CD1c-positive myeloid dendritic cell (primary cell): ENCODE data around the gene PHACTR1.
"Not testable (repeated sequence)": the region's sequence is repeated elsewhere in the genome, so short reads cannot be mapped to it uniquely, and the experiment has no call there.

Source experiments
- DNase-seq: peaks from one replicate; pipeline ENCODE4 v3.0.0-alpha.2; 2016; ENCODE audit errors: extremely low spot score

PHACTR1 gene

DNA sequence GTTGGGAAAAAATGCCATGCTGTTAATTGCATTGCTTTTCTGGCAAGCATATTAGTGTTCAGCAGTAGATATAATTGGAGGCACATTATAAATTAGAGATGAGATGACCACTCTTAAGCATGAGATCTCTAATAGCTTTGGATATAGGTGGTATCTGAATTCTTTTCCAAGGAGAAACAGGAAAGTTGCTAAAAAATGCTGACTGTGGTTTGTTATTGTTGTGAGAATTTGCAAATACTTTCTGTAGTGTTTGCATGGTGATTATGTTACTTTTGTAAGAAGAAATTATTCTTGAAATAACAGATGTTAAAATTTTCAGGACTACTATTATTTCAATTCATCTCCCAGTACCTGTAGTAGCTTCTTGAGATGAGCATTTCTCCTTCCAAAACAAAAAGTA, 386.6 kb downstream of the PHACTR1 start:
- DNase-seq = no peak

DNA sequence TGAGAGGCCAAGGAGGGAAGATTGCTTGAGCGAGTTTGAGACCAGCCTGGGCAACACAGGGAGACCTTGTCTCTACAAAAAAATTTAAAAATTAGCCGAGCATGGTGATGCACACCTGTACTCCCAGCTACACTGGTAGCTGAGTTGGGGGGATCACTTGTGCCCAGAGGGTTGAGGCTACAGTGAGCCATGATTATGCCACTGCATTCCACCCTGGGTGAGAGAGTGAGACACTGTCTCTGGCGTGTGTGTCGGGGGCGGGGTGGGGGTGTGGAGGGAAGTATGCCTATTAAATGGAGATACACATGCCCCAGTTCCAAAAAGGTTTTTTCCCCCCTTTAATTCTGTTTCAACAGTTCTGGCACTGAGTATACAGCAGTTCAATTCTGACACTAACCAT, 388.6 kb downstream of the PHACTR1 start:
- DNase-seq = no peak

DNA sequence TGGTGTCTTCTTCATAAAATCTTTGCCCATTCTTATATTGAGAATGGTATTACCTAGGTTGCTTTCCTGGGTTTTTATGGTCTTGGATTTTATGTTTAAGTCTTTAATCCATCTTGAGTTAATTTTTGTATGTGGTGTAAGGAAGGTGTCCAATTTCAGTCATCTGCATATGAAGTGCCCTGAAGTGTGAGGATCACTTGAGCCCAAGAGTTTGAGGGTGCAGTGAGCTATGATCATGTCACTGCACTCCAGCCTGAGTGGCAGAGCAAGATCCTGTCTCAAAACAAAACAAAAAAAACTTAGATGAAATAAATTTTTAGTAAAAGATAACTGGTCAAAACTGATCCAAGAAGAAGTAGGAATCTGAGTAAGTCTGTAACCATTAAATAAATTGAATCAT, 396.4 kb downstream of the PHACTR1 start:
- no peak for DNase-seq

DNA sequence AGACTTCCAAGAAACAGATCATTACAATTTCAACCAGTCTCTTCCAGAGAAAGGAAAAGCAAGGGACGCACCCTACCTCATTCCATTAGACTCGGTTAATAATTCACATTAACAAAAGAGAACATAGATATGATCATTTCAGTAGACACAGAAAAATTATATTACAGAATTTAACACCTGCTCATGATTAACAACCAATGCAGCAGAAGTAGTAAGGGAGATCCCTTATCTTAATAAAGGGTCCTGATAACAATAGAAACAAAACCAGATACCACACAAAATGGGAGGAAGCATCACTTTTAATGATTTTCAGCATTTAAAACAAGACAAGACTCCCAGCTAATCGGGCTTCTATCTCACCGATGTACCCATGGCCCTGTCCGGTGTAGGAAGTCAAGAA, 396.8 kb downstream of the PHACTR1 start:
- no peak for DNase-seq

DNA sequence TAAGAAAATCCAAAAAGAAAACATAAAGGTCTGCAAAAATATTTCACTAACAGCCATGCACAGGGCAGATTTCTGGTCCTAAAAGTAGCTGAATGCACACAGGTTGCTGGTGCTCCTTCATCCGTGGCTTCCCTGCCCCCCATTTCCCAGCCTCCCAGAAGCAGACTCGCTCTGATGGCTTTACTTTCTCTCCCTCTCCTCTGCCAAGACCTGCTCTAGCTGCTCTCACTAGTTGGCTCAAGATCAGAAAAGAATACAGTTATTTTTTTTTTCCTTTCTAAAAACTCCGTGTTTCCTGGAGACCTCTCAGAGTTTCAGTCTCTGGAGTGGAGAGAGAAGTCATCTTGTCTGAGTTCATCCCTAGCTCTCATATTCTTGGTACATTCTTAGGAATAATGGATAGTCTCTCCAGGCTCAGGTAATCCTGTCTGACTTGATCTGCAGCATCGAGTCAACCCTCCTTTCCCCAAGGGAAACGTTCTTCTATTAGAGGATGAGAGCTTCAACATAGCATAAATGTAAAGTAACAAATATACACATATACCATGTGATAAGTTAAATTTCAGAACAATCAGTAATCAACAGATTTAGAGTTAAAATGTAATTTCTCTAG, 397.5 kb downstream of the PHACTR1 start:
- no peak for DNase-seq

DNA sequence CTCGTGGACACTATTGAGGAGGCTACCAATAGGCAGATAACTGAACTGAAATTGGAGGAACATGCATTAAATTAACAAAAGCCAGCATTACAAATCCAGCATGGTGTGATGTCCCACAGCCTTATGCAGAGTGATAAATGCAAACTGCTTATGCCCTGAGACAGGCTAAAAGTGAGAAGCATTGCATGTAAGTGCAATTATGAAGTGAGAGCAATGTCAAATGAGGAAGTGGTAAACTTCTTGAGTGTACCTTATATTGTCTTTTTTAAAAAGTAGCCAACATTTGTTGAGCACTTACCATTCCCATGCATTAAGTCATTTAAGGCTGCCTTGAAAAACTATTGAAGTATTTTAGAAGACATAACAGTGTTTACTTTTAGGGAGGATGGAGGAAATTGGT, 399.6 kb downstream of the PHACTR1 start:
- peak; percentile 5 for DNase-seq

DNA sequence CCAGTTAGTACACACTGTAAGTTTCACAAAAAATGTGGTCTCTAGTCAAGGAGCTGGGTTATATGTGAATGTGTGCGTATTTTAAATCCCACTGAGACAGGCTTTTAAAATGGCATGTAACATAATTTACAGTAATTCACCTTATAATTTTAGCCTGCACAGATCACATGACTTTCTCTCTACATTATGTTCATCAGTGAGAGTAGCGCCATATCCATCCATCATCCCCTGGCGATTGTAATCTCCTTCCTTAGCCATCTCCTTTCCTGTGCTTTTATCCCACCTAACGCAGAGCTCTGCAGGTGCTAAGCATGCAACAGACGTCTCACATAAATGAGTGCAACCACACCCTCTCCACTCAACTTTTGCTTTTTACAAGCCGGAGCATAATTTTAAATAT, 401.0 kb downstream of the PHACTR1 start:
- DNase-seq = no peak

DNA sequence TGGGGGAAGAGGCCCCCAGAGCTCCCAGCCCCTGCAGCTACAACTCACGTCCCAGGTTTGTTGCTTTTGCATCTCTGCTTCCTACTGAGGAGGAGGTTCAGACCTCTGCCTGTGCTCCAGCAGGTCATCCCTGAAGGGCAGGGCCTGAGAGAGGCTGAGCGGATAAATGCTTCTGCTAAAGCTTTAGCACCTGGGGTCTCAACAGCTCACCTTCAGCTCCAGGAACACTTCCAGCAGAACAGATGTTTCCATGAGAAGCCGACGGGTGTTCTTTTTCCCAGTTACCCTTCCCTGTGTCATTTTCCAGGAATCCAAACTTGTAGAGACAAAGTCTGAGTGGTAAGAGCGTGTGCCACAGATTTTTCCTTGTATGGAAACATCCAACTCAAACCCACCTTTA, 403.0 kb downstream of the PHACTR1 start:
- DNase-seq = no peak

DNA sequence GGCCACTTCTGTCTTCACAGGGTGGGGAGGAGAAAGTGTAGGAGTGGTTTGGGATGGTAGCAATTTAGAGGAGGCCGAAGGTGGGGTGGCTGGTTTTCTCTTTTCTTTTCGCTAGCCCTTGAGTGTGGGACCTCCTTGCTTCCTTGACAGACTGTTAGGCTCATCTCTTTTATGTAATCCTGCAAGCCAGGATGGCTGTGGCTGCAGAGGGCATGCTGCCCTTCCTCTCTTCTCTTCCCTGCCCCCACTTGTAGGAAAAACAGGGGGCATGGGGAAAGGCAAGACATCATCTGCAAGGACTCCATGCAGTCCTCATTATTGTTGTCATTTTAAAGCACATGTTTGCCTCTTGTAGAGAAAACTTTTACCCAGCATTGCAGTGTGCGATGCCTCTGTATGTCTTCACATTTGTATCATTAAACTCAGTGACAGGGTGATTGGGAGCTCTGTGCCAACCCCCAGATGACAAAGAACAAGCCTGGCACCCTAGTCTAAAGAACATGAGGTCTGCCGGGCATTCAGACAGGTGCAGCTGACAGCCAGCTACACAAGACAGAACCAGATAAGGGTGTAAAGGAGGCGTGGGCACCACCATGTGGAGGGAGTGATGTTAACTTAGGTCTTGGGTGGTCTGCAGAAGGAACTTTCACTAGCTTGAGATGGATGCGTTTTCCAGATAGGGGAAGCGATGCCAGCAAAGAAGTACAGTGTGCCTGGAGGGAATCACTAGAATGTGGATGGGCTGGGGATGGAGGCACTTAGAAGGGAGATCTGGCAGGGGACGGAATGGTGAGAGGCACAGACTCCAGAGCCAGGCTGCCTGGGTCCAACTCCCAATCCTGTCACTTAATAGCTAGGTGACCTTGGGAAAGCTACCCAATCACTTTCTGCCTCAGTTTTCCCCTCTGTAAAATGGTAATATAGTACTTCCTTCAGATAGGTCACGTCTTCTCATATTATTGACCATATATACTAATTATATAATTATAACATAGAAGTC, 404.2 kb downstream of the PHACTR1 start:
- no peak for DNase-seq

DNA sequence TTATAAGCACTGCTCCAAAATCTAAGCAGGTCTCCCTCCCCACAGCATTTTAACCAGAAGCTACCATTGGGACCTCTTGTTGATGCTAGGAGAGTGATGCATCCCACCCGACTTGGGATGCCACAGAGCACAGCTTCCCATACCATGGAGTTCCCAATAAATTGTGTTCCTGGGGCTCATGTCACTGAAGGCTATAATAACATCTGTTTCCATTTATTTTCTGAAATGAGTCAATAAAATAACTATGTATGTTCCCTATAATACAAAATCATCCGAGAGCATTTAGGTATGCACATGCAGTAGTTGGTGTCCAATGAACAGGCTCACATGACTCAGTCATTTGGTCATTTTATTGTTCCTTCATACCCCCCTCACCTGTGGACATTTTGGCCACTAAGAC, 407.6 kb downstream of the PHACTR1 start:
- DNase-seq = no peak

DNA sequence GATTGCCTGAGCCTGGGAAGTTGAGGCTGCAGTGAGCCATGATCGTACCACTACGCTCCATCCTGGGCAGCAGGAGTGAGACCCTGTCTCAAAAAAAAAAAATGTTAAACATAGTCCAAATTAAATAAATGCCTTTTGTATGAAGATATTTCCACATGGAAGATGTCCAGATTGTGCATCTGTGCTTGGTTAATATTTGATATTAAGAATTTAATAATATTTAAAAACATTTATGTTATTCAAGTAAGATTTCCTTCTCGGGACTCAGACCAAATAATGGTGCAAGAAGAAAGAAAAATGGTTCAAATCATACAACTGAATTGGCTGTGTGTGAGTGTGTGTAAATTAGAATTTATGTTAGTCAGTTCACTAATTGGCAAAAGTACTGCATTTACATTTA, 409.3 kb downstream of the PHACTR1 start:
- DNase-seq = no peak

DNA sequence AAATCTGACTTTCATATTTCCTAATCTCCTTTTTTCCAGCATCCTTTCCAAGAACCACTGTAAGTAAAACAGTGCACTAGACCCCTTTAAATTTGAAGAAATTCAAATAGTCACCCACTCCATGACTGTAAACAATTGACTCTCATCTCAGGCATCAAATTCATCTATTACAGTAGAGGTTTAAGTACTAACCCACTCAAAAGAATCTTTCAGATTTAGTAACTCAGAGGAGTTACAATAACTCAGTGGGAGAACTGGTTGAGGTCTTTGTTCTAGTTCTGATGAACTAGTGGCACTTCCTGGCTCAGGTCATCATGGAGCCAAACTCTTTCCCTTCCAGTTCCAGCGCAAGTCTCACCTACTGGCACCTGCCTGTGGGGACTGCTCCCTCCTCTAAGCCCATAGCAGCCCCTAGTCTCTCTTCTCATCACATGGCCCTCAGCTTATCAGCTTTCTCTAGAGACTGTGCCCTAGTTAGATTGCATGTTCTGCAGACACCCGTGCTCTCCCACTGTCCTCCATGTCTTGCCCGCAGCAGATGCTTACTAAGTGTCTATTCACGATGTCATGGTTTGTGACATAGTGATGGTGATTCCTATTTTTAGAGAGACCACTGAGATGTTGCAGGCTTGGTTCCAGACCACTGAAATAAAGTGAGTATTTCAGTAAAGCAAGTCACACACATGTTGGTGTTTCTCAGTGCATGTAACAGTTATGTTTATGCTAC, 415.5 kb downstream of the PHACTR1 start:
- DNase-seq = no peak

DNA sequence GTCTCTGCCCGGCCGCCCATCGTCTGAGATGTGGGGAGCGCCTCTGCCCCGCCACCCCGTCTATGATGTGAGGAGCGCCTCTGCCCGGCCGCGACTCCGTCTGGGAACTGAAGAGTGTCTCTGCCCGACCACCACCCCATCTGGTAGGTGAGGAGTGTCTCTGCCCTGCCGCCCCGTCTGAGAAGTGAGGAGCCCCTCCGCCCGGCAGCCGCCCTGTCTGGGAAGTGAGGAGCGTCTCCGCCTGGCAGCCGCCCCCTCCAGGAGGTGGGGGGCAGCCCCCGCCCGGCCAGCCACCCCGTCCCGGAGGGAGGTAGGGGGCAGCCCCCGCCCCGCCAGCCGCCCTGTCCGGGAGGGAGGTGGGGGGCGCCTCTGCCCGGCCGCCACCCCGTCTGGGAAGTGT, 417.3 kb downstream of the PHACTR1 start:
- DNase-seq = not testable (repeated sequence)

DNA sequence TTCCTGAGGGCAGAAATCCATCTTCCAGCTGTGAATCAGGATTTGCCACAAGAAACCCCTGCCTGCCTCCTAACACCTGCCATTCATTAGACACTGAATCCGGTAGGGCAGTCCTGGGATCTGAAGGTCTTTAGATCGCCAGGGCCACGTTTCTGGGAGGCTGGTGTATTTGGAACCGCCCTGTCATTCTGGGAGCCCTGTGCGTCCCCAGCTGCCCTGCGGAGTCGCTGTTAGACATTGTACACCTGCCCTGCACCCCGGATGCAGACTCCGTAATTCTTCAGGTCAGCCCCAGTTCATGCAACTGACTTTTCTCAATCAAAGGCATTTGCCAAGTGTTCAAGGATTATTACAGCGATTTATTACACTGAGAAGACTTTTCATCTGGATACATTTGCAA, 418.6 kb downstream of the PHACTR1 start:
- no peak for DNase-seq

DNA sequence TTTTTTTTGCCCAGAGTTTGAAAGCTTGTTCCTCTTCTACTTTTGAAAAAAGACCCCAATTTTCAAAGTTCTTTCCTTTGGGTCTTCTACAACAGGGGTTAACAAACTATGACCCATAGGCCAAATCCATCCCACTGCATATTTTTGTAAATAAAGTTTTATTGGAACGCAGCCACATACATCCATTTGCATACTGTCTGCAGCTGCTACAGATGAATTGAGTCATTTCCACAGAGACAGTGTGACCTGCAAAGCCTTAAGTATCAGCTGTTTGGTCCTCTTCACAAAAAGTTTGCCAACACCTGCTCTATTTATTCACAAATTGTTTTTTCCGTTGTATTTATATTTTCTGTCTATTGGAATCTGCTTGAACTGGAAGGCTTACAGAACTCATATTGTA, 422.6 kb downstream of the PHACTR1 start:
- DNase-seq = no peak

DNA sequence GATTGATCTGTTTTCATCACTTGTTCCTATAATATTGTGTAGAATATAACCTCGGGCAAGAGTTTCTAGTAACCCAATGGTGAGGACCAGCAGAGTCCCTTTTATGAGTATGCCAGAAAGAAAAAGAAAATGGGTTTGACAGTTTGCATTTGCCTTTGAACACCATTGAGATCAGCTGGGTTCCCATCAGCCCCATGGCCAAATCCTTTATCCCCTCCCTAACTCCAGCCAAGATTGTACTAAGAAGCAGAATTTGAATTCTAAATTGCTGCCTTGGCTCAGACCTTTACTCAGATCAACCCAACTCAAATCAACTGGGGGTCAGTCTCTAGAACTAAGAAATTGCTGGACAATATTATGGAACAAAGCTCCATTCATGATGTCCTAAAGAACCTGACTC, 424.4 kb downstream of the PHACTR1 start:
- DNase-seq = no peak

DNA sequence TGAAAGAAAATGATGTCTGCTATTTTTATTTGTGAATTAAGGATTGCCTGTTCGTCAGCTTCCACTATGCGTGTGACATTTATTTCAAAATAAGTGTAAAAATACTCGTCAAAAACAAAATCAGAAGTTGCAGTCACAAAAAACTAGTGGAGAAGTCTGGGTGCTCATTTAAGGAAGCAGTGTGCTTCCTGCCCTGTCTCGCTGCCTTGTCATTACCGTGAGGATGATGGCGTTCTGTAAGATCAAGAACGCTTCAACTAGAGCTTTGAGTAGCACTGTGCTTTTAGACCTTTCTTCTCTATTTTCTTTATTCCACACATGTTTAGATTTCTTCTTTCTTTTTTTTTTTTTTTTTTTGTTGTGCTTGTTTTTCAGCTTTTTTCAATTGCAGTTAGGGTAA, 424.8 kb downstream of the PHACTR1 start:
- peak; percentile 17 for DNase-seq

DNA sequence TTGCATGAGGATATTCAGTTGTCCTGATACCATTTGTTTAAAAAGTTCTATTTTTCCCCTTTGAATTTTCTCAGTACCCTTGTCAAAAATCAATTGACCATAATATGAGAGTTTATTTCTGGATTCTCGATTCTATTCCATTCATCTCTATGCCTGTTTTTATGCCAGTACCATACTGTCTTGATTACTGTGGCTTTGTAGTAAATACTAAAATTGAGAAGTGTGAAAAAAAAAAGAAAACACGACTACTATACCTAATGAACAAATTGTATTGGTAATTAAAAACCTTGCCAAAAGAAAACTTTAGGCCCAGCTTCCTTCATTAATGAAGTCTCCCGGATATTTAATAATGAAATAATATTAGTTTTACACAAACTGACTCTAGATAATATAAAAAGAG, 426.0 kb downstream of the PHACTR1 start:
- DNase-seq = no peak

DNA sequence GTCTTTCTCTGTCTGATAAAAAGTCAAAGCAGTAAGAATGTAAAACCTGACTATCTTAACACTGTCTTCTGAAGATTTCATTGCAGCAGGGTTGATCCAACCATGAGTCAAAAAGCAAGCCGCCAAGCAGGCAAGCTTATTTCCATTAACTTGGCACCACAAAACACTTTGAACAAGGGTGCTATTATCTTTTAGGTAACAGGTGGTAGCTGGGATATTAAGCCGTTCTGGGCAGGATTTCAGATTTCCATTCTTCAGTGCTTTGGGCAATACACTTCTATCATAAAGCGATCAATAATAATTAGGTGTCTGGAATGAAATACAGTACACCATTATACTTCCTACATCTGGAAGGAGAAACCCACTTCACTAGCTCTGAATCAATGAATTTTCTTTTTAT, 429.9 kb downstream of the PHACTR1 start:
- DNase-seq = no peak

DNA sequence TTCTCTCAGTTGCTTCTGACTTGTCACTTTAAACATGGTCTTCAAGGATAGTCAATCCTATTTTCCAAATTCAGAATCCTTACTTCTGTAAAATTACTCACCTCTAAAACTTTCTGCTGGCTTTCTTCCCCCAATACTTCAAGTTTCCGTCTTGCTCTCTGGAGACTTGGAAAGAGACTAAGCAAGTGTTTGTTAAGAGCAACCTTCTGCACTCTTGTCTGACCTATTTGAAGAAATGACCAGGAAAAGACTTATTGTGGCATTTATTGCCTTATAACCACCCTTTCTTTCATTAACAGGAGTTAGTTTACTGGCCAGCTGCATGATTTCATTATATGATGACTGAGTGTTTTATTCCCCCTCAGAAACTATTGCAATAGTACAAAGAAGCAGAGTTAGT, 430.8 kb downstream of the PHACTR1 start:
- DNase-seq = no peak

DNA sequence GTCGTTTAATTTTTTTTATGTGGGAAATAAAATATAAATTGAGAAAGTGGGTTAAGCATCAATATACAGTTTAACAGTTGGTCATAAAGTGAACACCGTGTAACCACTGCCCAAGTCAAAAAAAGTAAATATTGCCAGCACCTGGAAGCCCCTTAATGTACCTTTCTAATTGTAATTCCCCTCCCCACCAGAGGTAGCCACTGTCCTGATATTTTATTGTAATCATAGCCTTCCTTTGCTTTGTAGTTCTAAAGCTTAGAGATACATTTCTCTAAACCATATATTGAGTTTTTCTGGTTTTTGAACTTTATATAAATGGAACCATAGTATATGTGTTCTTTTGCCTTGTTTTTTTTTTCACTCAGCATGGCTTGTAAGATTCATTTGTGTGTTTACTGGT, 431.2 kb downstream of the PHACTR1 start:
- DNase-seq = no peak

DNA sequence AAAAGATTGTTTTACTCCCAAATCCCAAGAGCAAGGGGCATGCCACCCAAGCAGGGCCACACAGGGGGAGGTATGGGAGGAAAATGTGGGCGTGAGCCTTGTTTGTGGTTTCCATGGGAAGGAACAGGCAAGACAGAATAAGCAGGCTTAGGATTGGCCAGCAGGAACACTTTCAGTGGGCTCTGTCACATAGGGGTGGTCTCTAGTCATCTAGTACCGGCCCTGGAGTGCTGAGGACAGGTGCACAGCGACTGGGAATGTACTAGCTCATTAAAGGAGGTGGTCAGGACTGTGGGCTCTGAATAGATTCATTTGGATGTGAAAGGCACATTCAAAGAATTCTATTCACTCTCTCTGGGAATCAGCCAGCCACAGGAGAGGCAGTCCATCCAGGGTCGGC, 436.2 kb downstream of the PHACTR1 start:
- DNase-seq = no peak

DNA sequence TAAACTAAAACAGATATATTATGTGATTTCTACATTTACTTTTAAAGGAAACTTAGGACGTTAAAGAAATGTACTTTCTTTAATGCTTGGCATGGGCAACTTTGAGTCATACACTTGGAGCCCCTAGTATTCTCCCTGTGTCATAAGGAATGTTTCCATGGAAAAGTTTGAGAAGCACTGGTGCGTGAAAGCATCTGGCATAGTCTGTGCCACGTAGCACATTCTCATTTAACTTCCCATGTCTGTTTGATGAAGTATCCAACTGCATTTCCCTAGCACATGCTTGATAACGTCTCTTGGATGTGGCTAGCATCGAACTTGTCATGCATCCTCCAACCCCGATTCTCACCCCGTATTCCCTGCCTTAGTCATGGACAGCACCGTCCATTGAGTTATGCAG, 439.8 kb downstream of the PHACTR1 start:
- DNase-seq = no peak
